ENCODE measurements around the gene ITGA7.

GRCh38 chr12:55692631-55693322 is 14.9 kb downstream of the ITGA7 start:
- TF ChIP-seq CTCF (IDR thresholded peaks at IDR 0.05) (no peak), POLR2A (IDR thresholded peaks at IDR 0.05) (no peak)
